Pancreas (tissue), 10 donors: ENCODE data around the gene EML1. TPM values are rescaled to one million over a fixed set of nuclear protein-coding genes. Genes with fewer than 3 reads are reported as not detected.

ENCODE experiments used
- ATAC-seq, 4 donors: fragments of 200-7000 bp; cut with Tn5 transposase; one replicate each; pipeline versions ENCODE4 v1.8.0 to v1.9.1; 2020; ENCODE audit warnings: mild to moderate bottlenecking in 4 of 4, moderate library complexity in 4 of 4
- DNase-seq, 6 donors: peaks; one replicate each; pipeline ENCODE4 v3.0.0-alpha.2; 2020
- FAIRE-seq: peaks from 2 replicates; lab custom pipeline; 2012; peaks lifted over from hg19 to GRCh38; lab: Jason Lieb, UNC
- H3K27ac ChIP-seq, 4 donors: fragments of 200-600 bp; sonication (generic); 1 replicate in 3 of 4; 2 replicates in 1 of 4; pipeline versions ENCODE4 v1.5.0 to v1.8.0; 2020
- H3K27me3 ChIP-seq, 4 donors: fragments of 200-600 bp; one replicate each; pipeline ENCODE4 v1.8.0; 2021
- H3K36me3 ChIP-seq, 3 donors: fragments of 200-600 bp; sonication (generic) in 1 of 3; one replicate each; pipeline versions ENCODE4 v1.5.0 to v1.8.0; 2020 to 2021
- H3K4me1 ChIP-seq, 3 donors: fragments of 200-600 bp; one replicate each; pipeline ENCODE4 v1.8.0; 2021
- H3K4me3 ChIP-seq, 4 donors: fragments of 200-600 bp; sonication (generic) in 2 of 4; one replicate each; pipeline versions ENCODE4 v1.5.0 to v1.8.0; 2020 to 2021
- H3K9me3 ChIP-seq, 4 donors: fragments of 200-600 bp; one replicate each; pipeline ENCODE4 v1.8.0; 2021
- CTCF ChIP-seq, 4 donors: fragments of 200-600 bp; sonication (generic) in 3 of 4; IDR thresholded peaks; one replicate each; pipeline versions ENCODE4 v1.5.0 to v1.8.0; 2021; ENCODE audit warnings: antibody characterized with exemption in 4 of 4
- WGBS, 2 donors: extraction: QIAGEN DNeasy Blood & Tissue Kit; methylation state at CpG; one replicate each; pipeline ENCODE4 v1.1.7; 2013; 5-methylcytosine and 5-hydroxymethylcytosine counted together
- intact Hi-C, 3 donors: fragments of 100-400 bp; cut with DNase I; formaldehyde crosslinking; loops; one replicate each; pipeline versions ENCODE4 v1.11.1 to v1.14.2; 2022
- polyA plus RNA-seq, 2 donors: library from polyadenylated mRNA; stranded (reverse); fragments of 200-250 nt; gene quantifications; one replicate each; pipeline ENCODE4 v1.2.3, GENCODE V29; 2013
- total RNA-seq, 6 donors: library from RNA; stranded (reverse); fragmentation: NEBNext Ultra II Directional in 4 of 6; extraction: Animal tissue kit (Norgen Biotek cat#: 25700) in 4 of 6; gene quantifications; one replicate each; pipeline versions ENCODE4 v1.2.1 to v1.2.4, GENCODE V29; 2021 to 2023
- donor health status: healthy with polysubstance abuse.
- donor health status: DM: no; HTN: no; CAD: no; lungs with moderate emphysema.
- donor health status: DM: no; HTN: no; CAD: no.
- donor health status: control.
- donor health status: control.
- donor health status: Bipolar disorder and iron deficiency.
- donor health status: DM: yes; HTN: yes; CAD: no.
- donor health status: DM: no; HTN: no; CAD: no.
- donor health status: DM: no; HTN: no; CAD: no.
- donor health status: DM: yes; HTN: yes; CAD: no.

The EML1 gene
- total and polyA plus RNA-seq, 8 donors, result 3.8 to 13.4 (median 9.7) TPM

GRCh38 chr14:99846808-99847207, 53.6 kb downstream of the EML1 start:
- no peaks in the 10 kb centered on the region for H3K9me3 ChIP-seq
- no peaks in the 10 kb centered on the region for H3K4me1 ChIP-seq
- intact Hi-C loops, result no loop called here
- no peak overlapping the region for H3K4me3 ChIP-seq
- H3K36me3 ChIP-seq, result no peaks in the 10 kb centered on the region
- H3K27ac ChIP-seq, result no peak overlapping the region
- DNase-seq, result no peak
- no peak for TF ChIP-seq CTCF (IDR thresholded peaks at IDR 0.05)
- no peak for FAIRE-seq
- H3K27me3 ChIP-seq, result no peaks in the 10 kb centered on the region
- no peak for ATAC-seq

- Histone ChIP-seq H3K27me3 (no peaks in the 10 kb centered on the region), H3K9me3 (no peaks in the 10 kb centered on the region), H3K4me3 (no peak overlapping the region), H3K4me1 (peaks cover 0 to 2% (median 0%) of the 10 kb centered on the region in 3 donors), H3K36me3 (no peaks in the 10 kb centered on the region), H3K27ac (no peak overlapping the region)
- 93 to 96% methylated on average over 10 of the region's 10 CpGs for WGBS, 2 donors
- ATAC-seq, result no peak
- no peak for TF ChIP-seq CTCF (IDR thresholded peaks at IDR 0.05)
- DNase-seq, result no peak
- intact Hi-C loops, result no loop called here
- FAIRE-seq, result no peak
Observed at GRCh38 chr14:99850709-99851108, 57.5 kb downstream of the EML1 start.

GRCh38 chr14:99852578-99852977, 59.4 kb downstream of the EML1 start:
- H3K9me3 ChIP-seq, result no peaks in the 10 kb centered on the region
- FAIRE-seq, result no peak
- no peak for ATAC-seq
- intact Hi-C loops, result no loop called here
- WGBS, 2 donors, result 64 to 67% methylated on average over 4 of the region's 4 CpGs
- H3K36me3 ChIP-seq, result no peaks in the 10 kb centered on the region
- H3K27ac ChIP-seq, result no peak overlapping the region
- H3K4me1 ChIP-seq, result peaks cover 0 to 10% (median 0%) of the 10 kb centered on the region in 3 donors
- TF ChIP-seq CTCF (IDR thresholded peaks at IDR 0.05), result no peak
- H3K27me3 ChIP-seq, result no peaks in the 10 kb centered on the region
- DNase-seq, result no peak
- H3K4me3 ChIP-seq, result no peak overlapping the region

- ATAC-seq (peak in 1 of 4 donors; percentile 44), FAIRE-seq (no peak), DNase-seq (no peak)
- H3K4me3 ChIP-seq, result no peak overlapping the region
- peaks cover 0 to 10% (median 0%) of the 10 kb centered on the region in 3 donors for H3K4me1 ChIP-seq
- no peaks in the 10 kb centered on the region for H3K36me3 ChIP-seq
- no peak for TF ChIP-seq CTCF (IDR thresholded peaks at IDR 0.05)
- H3K27me3 ChIP-seq, result no peaks in the 10 kb centered on the region
- intact Hi-C loops, result no loop called here
- 33 to 41% methylated on average over 5 of the region's 5 CpGs for WGBS, 2 donors
- no peak overlapping the region for H3K27ac ChIP-seq
- H3K9me3 ChIP-seq, result no peaks in the 10 kb centered on the region
Observed at GRCh38 chr14:99853206-99853605, 60.0 kb downstream of the EML1 start.

GRCh38 chr14:99854831-99855230, 61.6 kb downstream of the EML1 start:
- ATAC-seq, result no peak
- Histone ChIP-seq H3K4me3 (no peak overlapping the region), H3K4me1 (peaks cover 0 to 10% (median 0%) of the 10 kb centered on the region in 3 donors), H3K27me3 (no peaks in the 10 kb centered on the region), H3K9me3 (no peaks in the 10 kb centered on the region), H3K27ac (no peak overlapping the region), H3K36me3 (no peaks in the 10 kb centered on the region)
- WGBS, 2 donors, result 80 to 92% methylated on average over 5 of the region's 5 CpGs
- no peak for FAIRE-seq
- no peak for DNase-seq
- TF ChIP-seq CTCF (IDR thresholded peaks at IDR 0.05), result no peak
- intact Hi-C loops, result no loop called here
